IPS-15b (cell line): ENCODE data around the gene ATG9B.
"Not testable (repeated sequence)": the region's sequence is repeated elsewhere in the genome, so short reads cannot be mapped to it uniquely, and the experiment has no call there.

Experiments used
- H3K27me3 ChIP-seq: one replicate; pipeline ENCODE4 v1.6.1; 2013; ENCODE audit warnings: low read length; ENCODE audit not compliant: control insufficient read depth, insufficient read depth
- H3K36me3 ChIP-seq: one replicate; pipeline ENCODE4 v1.6.1; 2013; ENCODE audit warnings: low read length; ENCODE audit not compliant: control insufficient read depth, insufficient read depth
- H3K4me1 ChIP-seq: one replicate; pipeline ENCODE4 v1.6.1; 2013; ENCODE audit warnings: mild to moderate bottlenecking, low read length; ENCODE audit not compliant: control insufficient read depth, insufficient read depth
- H3K4me3 ChIP-seq: one replicate; pipeline ENCODE4 v1.5.1; 2013; ENCODE audit warnings: low read depth, low read length
- H3K9ac ChIP-seq: one replicate; pipeline ENCODE4 v1.6.1; 2013; ENCODE audit warnings: low read depth, mild to moderate bottlenecking, low read length
- H3K9me3 ChIP-seq: one replicate; pipeline ENCODE4 v1.6.1; 2013; ENCODE audit warnings: mild to moderate bottlenecking, low read length; ENCODE audit not compliant: control insufficient read depth, insufficient read depth

ATG9B gene

DNA sequence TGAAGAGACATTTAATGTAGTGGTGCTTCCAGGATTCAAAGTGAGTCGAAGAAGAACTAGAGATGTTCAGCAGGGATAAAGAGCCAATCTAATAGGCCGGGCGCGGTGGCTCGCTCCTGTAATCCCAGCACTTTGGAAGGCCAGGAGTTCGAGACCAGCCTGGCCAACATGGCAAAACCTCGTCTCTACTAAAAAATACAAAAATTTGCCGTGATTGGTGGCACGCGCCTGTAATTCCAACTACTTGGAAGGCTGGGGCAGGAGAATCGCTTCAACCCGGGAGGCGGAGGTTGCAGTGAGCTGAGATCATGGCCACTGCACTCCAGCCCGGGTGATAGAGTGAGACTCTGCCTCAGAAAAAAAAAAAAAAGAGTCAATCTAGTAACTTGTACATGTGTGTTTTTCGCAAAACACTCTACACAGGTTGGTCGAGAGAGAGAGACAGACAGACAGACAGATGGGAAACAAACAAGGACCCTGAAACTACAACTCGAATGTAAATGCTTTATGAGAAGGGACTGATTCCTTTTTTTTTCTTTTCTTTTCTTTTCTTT lies 4.7 kb upstream of the ATG9B start:
- Histone ChIP-seq H3K9me3 (no peaks in the 10 kb centered on the region), H3K4me1 (peaks cover 10% of the 10 kb centered on the region), H3K36me3 (no peaks in the 10 kb centered on the region), H3K9ac (no peak overlapping the region), H3K27me3 (peaks cover 7% of the 10 kb centered on the region), H3K4me3 (peak overlapping the region; percentile 81)

DNA sequence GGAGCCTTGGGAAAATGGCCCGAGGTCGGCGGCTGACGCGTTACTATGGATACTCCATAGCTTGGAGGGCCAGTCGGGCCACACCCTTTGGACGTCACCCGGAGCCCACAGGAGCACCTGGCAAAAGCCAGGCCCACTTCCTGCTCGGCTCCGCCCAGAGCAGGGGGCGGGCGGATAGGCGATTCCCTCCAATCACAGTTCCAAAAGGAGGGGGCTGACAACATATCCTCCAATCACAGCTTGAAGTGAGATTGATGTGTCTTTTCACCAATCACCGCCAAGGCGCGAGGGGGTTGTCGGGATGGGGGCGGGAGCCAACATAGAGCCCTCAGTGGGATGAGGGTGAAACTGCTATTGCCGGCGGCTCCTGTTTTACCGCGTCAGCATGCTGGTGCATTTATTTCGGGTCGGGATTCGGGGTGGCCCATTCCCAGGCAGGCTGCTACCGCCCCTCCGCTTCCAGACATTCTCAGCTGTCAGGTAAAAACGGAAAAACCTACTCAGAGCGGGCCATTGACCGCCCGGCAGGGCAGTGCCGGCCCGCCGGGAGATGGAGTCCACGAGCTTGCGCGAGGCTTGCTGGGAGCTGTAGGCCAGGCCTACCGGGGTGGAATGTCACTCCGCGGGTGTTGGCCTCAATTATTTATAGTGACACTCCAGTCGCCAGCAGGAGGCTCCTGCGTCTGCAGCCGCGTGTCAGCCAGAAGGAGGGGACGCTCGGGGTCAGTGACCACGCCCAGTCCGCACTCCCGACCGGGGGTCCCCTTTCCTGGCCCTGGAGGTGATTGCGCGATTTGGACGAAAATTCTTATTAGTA lies 4.0 kb upstream of the ATG9B start, which contains the start of gene ABCB8:
Gene ABCB8 (plus strand): TSS at position 320 of the 817 bp plus-strand sequence. CDS start 66 bp downstream, at position 386.
- Histone ChIP-seq H3K4me1 (peaks cover 10% of the 10 kb centered on the region), H3K9ac (peak within 1 kb of the TSS; percentile 3), H3K4me3 (peak within 1 kb of the TSS; percentile 81), H3K36me3 (no peaks in the 10 kb centered on the region), H3K27me3 (peaks cover 9% of the 10 kb centered on the region), H3K9me3 (no peaks in the 10 kb centered on the region)

DNA sequence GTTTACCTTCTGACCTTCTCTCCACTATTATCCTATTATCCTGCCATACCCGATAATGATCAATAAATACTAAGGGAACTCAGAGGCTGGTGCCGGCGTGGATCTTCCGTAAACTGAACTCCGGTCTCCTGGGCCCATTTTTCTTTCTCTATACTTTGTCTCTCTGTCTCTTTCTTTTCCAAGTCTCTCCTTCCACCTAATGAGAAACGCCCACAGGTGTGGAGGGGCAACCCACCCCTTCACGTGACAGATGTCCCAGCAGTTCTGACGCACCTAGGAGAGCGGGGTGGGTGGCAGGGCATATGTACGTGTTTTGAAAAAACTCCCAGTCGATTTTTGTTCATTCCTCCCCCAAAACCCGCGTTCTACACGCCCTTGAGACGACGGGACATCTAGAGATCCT lies 3.4 kb upstream of the ATG9B start:
- Histone ChIP-seq H3K9ac (peak overlapping the region; percentile 3), H3K4me3 (peak overlapping the region; percentile 68), H3K4me1 (peaks cover 10% of the 10 kb centered on the region)
- not testable (repeated sequence) for H3K27me3 ChIP-seq, H3K36me3 ChIP-seq, H3K9me3 ChIP-seq

DNA sequence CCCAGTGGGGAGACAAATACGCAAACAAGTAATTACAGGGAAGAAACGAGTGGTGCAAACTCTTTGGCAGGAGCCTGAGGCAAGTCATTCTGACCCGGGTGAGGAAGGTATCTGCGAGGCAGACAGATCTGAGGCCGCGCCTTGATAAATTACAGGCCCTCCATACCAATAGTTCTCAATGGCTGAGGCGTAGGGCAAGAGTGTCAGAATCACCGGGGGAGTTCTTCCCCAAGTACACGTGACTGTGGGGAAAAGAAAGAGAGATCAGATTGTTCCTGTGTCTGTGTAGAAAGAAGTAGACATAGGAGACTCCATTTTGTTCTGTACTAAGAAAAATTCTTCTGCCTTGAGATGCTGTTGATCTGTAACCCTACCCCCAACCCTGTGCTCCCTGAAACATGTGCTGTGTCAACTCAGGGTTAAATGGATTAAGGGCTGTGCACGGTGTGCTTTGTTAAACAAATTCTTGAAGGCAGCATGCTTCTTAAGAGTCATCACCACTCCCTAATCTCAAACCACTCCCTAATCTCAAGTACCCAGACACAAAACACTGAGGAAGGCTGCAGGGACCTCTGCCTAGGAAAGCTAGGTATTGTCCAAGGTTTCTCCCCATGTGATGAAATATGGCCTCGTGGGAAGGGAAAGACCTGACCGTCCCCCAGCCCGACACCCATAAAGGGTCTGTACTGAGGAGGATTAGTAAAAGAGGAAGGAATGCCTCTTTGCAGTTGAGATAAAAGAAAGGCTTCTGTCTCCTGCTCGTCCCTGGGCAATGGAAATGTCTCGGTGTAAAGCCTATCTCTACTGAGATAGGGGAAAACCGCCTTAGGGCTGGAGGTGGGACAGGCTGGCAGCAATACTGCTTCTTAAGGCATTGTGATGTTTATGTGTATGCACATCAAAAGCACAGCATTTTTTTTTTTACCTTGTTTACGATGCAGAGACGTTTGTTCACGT lies 2.8 kb upstream of the ATG9B start:
- H3K9me3 ChIP-seq, H3K36me3 ChIP-seq: not testable (repeated sequence)
- H3K9ac ChIP-seq: peak overlapping the region; percentile 3
- peaks cover 10% of the 10 kb centered on the region for H3K4me1 ChIP-seq
- H3K4me3 ChIP-seq: peak overlapping the region; percentile 68
- H3K27me3 ChIP-seq: peaks cover 10% of the 10 kb centered on the region

DNA sequence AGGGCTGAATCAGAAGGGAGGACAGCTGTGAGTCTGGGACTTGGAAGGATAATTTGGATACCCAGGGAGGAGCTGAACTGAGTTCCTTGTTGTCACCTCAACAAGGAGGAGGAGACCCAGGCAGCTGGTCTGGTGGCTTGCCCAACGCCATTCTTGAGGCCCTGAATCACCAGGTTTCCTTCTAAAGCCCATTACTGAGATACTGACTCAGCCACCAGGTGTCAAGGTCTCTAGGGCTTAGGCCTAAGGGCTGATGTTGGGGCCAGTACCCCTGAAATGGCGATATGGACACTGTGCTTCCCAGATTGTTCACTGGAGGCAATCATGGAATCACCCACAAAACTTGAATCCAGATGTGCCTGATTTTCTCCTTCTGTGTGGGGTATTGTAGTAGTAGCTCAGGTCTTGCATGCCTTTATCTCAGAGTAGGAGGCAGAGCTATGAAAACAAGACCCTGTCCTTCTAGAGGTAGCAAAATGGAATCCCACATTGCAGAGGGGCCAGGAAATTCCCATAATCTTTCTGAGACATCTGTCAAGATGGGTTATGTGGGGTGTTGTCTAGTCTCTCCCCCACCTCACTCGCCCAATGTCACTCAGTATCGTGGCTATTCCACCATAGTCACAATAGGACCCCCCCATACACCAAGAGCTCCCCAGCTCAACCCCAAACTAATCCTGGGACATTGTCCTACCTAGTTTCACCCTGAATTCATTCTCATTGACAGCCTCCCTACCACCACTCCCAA lies 1.8 kb upstream of the ATG9B start:
- H3K9me3 ChIP-seq: no peaks in the 10 kb centered on the region
- H3K4me3 ChIP-seq: no peak overlapping the region
- peaks cover 10% of the 10 kb centered on the region for H3K4me1 ChIP-seq
- H3K27me3 ChIP-seq: peaks cover 12% of the 10 kb centered on the region
- H3K36me3 ChIP-seq: no peaks in the 10 kb centered on the region
- H3K9ac ChIP-seq: no peak overlapping the region

DNA sequence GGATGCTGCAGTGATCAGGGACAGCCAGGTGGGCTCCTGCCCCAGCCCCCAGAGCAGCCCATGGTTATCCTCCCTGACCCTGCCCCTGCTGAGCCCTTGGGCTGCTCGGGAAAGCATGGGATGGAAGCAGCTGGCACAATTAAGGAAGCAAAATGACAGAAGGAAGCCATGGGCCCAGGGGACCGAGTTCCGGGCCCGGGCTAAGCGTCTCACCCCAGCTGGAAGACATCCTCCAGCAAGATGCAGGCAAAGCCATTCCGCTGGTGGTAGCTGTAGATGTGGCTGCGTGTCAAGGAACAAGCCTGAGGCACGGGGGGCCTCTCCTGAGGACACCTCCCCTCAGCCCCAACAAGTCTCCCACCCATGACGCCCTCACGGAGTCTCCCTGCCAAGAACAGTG lies 1.1 kb downstream of the ATG9B start:
- peaks cover 39% of the 10 kb centered on the region for H3K27me3 ChIP-seq
- no peaks in the 10 kb centered on the region for H3K9me3 ChIP-seq
- H3K9ac ChIP-seq: no peak overlapping the region
- H3K4me3 ChIP-seq: no peak overlapping the region
- H3K36me3 ChIP-seq: no peaks in the 10 kb centered on the region
- peaks cover 10% of the 10 kb centered on the region for H3K4me1 ChIP-seq

DNA sequence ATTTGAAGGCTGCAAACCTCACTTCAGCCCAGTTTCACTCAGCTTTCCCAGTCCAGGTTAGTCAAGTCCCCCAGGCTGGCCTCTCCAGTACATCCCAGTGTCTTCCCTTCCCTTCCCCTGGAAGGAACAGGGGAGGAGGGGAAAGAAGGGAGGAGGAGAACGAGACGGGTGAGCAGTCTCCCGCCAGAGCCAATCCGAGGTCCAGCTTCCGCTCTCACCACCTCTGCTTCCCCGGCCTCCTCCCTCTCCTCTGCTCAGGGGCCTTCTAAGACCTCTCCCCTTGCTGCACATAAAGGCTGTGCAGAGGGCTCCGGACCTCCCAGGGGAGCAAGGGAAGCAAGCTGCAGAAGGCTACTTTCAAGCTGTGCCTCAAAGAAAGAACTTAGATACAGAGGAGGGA lies 4.1 kb downstream of the ATG9B start:
- no peak overlapping the region for H3K4me3 ChIP-seq
- peaks cover 50% of the 10 kb centered on the region for H3K27me3 ChIP-seq
- H3K4me1 ChIP-seq: no peaks in the 10 kb centered on the region

DNA sequence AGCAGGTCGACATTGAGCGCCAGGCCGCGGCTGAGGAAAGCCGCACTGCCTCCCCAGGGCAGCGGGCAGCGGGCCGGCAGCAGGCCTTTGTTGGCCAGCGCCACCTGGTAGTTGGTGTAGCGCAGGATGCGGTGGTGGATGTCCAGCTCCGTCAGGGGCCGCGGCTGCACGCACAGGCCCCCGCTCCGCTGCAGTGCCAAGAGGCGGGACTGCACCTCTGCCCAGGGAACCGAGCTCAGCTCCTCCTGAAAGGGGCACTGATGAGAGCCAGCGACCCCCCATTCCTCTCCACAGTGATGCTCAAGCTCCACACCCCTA lies 5.2 kb downstream of the ATG9B start:
- H3K36me3 ChIP-seq: no peaks in the 10 kb centered on the region
- no peak overlapping the region for H3K9ac ChIP-seq
- H3K9me3 ChIP-seq: no peaks in the 10 kb centered on the region
- no peaks in the 10 kb centered on the region for H3K4me1 ChIP-seq
- peaks cover 58% of the 10 kb centered on the region for H3K27me3 ChIP-seq
- peak overlapping the region; percentile 22 for H3K4me3 ChIP-seq

More for the DNA sequence above, 4.1 kb downstream of the ATG9B start:
- H3K9me3 ChIP-seq: no peaks in the 10 kb centered on the region
- H3K36me3 ChIP-seq: no peaks in the 10 kb centered on the region
- H3K9ac ChIP-seq: no peak overlapping the region

DNA sequence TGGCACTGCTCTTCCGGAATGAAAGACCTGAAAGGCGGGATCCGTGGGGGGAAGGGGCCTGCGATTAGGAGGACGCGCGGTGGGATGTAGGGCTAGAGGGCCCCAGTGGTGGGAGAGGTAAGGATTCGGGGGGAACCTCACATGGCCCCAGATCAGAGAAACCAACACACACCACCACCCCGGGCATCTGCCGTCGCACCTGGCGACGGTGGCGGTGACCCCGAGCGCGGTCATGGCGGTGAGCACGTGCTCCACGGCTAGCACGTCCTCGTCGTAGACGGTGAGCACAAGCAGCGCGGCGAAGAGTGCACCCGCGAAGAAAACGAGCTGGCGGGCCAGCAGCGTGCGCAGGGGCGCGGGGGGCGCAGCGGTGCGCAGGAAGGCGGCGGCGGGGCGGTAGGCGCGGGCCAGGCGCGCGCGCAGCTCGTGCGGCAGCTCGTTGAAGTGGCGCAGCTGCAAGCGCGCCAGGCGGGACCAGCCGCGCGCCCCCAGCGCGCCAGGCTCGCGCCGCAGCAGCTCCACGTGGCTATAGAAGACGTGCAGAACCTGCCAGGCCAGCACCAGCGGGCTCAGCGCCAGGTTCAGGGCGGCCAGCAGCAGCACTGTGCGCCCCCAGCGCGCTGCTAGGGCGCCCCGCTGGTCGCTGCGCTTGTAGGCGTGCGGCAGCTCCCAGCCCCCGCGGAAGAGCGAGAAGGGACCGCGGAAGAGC lies 5.7 kb downstream of the ATG9B start:
- Histone ChIP-seq H3K36me3 (no peaks in the 10 kb centered on the region), H3K4me1 (no peaks in the 10 kb centered on the region), H3K4me3 (peak overlapping the region; percentile 41), H3K9me3 (no peaks in the 10 kb centered on the region), H3K9ac (no peak overlapping the region), H3K27me3 (peaks cover 59% of the 10 kb centered on the region)

DNA sequence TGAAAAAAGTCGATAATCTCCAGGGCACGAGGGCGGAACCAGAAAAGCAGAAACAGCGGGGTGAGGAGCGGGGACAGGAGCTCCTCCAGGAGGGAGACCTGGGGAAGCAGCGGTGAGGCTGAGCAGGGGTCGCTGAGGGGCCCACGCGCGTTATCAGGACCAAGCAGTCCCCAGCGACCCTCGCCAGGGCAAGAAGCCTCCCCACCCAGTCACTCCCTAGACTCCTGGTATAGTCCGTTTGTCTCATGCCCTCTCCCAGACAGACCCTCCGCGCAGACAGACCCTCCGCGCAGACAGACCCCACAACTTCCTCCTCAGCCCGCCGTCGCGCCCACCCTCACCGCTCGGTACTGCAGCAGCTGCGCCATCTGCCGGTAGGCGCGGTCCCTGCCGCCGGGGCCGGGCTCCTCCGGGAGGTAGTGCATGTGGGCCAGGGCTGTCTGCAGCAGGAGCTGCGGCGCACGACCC lies 6.3 kb downstream of the ATG9B start:
- no peaks in the 10 kb centered on the region for H3K4me1 ChIP-seq
- no peak overlapping the region for H3K9ac ChIP-seq

More for the DNA sequence above, 6.3 kb downstream of the ATG9B start:
- H3K4me3 ChIP-seq: peak overlapping the region; percentile 41
- H3K27me3 ChIP-seq: peaks cover 57% of the 10 kb centered on the region
- H3K36me3 ChIP-seq: no peaks in the 10 kb centered on the region
- no peaks in the 10 kb centered on the region for H3K9me3 ChIP-seq
